K562 (cell line): ENCODE results near the gene CFAP141. TPM values are rescaled to one million over a fixed set of nuclear protein-coding genes. Genes with fewer than 3 reads are reported as not detected.

Experiments used
- CC2D1A ChIP-seq: fragments of 450-650 bp; IDR thresholded peaks from 2 replicates; pipeline ENCODE4 v1.6.1; 2017; ENCODE audit warnings: mild to moderate bottlenecking
- CHAMP1 ChIP-seq: fragments of 450-650 bp; IDR thresholded peaks from 2 replicates; pipeline ENCODE4 v1.6.1; 2016; ENCODE audit warnings: mild to moderate bottlenecking
- CSDE1 ChIP-seq, 2 experiments: fragments of 450-650 bp; IDR thresholded peaks; 2 replicates each; pipeline ENCODE4 v1.6.1; 2016; ENCODE audit warnings: mild to moderate bottlenecking in 1 of 2
- FOXJ2 ChIP-seq: fragments of 200-800 bp; sonication (Bioruptor generic); IDR thresholded peaks from 2 replicates; pipeline ENCODE4 v1.6.1; 2016; ENCODE audit warnings: missing genetic modification characterization, missing compliant biosample characterization
- HMG20B ChIP-seq: fragments of 250-450 bp; sonication (Bioruptor Pico); IDR thresholded peaks from 2 replicates; pipeline ENCODE4 v1.5.0; 2021; ENCODE audit warnings: mild to moderate bottlenecking
- KLF16 ChIP-seq: IDR thresholded peaks from 2 replicates; pipeline ENCODE4 v1.6.1; 2016; ENCODE audit warnings: antibody characterized with exemption
- PBX2 ChIP-seq, 2 experiments: IDR thresholded peaks in 1 of 2; conservative IDR thresholded peaks in 1 of 2; 2 replicates each; pipeline ENCODE4 v1.6.1; 2016; ENCODE audit warnings: low read depth in 2 of 2, mild to moderate bottlenecking in 1 of 2, missing compliant biosample characterization in 1 of 2, missing genetic modification characterization in 1 of 2, moderate library complexity in 1 of 2
- PRDM10 ChIP-seq: fragments of 450-650 bp; IDR thresholded peaks from 2 replicates; pipeline ENCODE4 v1.6.1; 2018; ENCODE audit not compliant: partially characterized antibody
- PRMT5 ChIP-seq: sonication (generic); formaldehyde crosslinking; IDR thresholded peaks from 2 replicates; pipeline ENCODE4 v1.5.0; 2020; ENCODE audit warnings: missing genetic modification reagents
- RAD51 ChIP-seq: fragments of 450-650 bp; IDR thresholded peaks from 2 replicates; pipeline ENCODE4 v1.7.1; 2016; ENCODE audit warnings: low read depth, mild to moderate bottlenecking, borderline replicate concordance
- SNRNP70 ChIP-seq: fragments of 200-400 bp; formaldehyde crosslinking; optimal IDR thresholded peaks from 2 replicates; pipeline ENCODE3; 2017; ENCODE audit warnings: low read depth, low read length
- SRSF7 ChIP-seq: fragments of 200-400 bp; formaldehyde crosslinking; optimal IDR thresholded peaks from 2 replicates; pipeline ENCODE3; 2017; ENCODE audit warnings: mild to moderate bottlenecking, low read depth, low read length
- TFE3 ChIP-seq: fragments of 450-650 bp; formaldehyde crosslinking; IDR thresholded peaks from 2 replicates; pipeline ENCODE4 v1.4.0; 2020; ENCODE audit warnings: mild to moderate bottlenecking, mixed read lengths
- ZNF121 ChIP-seq: sonication (generic); formaldehyde crosslinking; conservative IDR thresholded peaks from 2 replicates; pipeline ENCODE4 v1.8.0; 2022; ENCODE audit warnings: missing genetic modification reagents
- polyA plus RNA-seq, 8 experiments: library from polyadenylated mRNA; depleted of rRNA in 4 of 8; stranded (reverse) in 5 of 8; unstranded in 3 of 8; fragments of >200 nt; fragmentation: Nextera tagmentation in 2 of 8; fragmentation: Illumina TruSeq in 1 of 8; extraction: Ambion mirVana in 2 of 8; extraction: Trizol in 1 of 8; gene quantifications; 2 replicates each; pipeline versions ENCODE4 v1.2.1 to v1.2.3, GENCODE V29; 2011 to 2014; ENCODE audit warnings: inconsistent platforms in 1 of 8, missing spikeins in 1 of 8
- total RNA-seq, 7 experiments: library from RNA; depleted of rRNA in 6 of 7; stranded (reverse); fragments of >200 nt in 6 of 7; fragmentation: Illumina TruSeq in 2 of 7; extraction: Trizol in 2 of 7; gene quantifications; 2 replicates each; pipeline versions ENCODE4 v1.2.1 to v1.2.3, GENCODE V29; 2011 to 2021; ENCODE audit warnings: low replicate concordance in 1 of 7

Gene CFAP141
- total and polyA plus RNA-seq, 9 of the 15 experiments (the other 6 are each of a cell fraction or from before 2014, with no cell fraction given), result not detected

GRCh38 chr1:154220071-154220969 is 14.2 kb upstream of the CFAP141 start, which contains the start of gene UBAP2L (continued):
- TF ChIP-seq PBX2 (CRISPR knock-in tag; IDR thresholded peaks at IDR 0.05; ENCODE audit: low read depth) (no peak), PBX2 (tag; conservative IDR thresholded peaks at IDR 0.05; ENCODE audit: low read depth) (no peak), ZNF121 (peak; percentile 4; the same call in 1 of the 2 replicates), CC2D1A (peak; percentile 14; the same call in 1 of the 2 replicates), SRSF7 (no peak), HMG20B (CRISPR knock-in tag) (no peak), SNRNP70 (no peak), FOXJ2 (tag) (peak; percentile 82), KLF16 (no peak), TFE3 (peak; percentile 98), RAD51 (peak; percentile 99), PRDM10 (no peak), PRMT5 (0 out of 2 replicates have a peak, but pooled peaks have one; percentile 60), CHAMP1 (no peak), CSDE1 (IDR thresholded peaks at IDR 0.05) (no peak)
